Transverse colon (tissue), 4 donors: ENCODE measurements around the gene SCN5A.
A peak's percentile ranks its signal among the peaks of the same experiment; 100 is the strongest.

Source experiments
- EP300 ChIP-seq: sonication (generic); formaldehyde crosslinking; IDR thresholded peaks from one replicate; pipeline ENCODE4 v1.6.1; 2017; ENCODE audit warnings: antibody characterized with exemption, low read depth
- POLR2A ChIP-seq: fragments of 450-650 bp; IDR thresholded peaks from one replicate; pipeline ENCODE4 v1.6.1; 2016; ENCODE audit warnings: antibody characterized with exemption, mild to moderate bottlenecking, moderate library complexity
- POLR2AphosphoS5 ChIP-seq, 3 donors: sonication (generic); formaldehyde crosslinking; IDR thresholded peaks; one replicate each; pipeline ENCODE4 v1.6.1; 2016; ENCODE audit warnings: antibody characterized with exemption in 3 of 3
- TF ChIP-seq, protein P1 (sequence below), 5 experiments: fragments of 200-600 bp in 3 of 5; fragments of 450-650 bp in 2 of 5; sonication (generic) in 3 of 5; IDR thresholded peaks; 1 replicate in 2 of 5; 2 replicates in 3 of 5; pipeline ENCODE4 v1.5.1; 2016 to 2017; ENCODE audit warnings: antibody characterized with exemption in 5 of 5, inconsistent platforms in 3 of 5, mild to moderate bottlenecking in 2 of 5, moderate library complexity in 1 of 5

GRCh38 chr3:38521391-38521987 is 128.0 kb downstream of the SCN5A start:
- TF ChIP-seq, protein P1, sequence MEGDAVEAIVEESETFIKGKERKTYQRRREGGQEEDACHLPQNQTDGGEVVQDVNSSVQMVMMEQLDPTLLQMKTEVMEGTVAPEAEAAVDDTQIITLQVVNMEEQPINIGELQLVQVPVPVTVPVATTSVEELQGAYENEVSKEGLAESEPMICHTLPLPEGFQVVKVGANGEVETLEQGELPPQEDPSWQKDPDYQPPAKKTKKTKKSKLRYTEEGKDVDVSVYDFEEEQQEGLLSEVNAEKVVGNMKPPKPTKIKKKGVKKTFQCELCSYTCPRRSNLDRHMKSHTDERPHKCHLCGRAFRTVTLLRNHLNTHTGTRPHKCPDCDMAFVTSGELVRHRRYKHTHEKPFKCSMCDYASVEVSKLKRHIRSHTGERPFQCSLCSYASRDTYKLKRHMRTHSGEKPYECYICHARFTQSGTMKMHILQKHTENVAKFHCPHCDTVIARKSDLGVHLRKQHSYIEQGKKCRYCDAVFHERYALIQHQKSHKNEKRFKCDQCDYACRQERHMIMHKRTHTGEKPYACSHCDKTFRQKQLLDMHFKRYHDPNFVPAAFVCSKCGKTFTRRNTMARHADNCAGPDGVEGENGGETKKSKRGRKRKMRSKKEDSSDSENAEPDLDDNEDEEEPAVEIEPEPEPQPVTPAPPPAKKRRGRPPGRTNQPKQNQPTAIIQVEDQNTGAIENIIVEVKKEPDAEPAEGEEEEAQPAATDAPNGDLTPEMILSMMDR (IDR thresholded peaks at IDR 0.05): peak; percentile 86 to 92 (median 88)
- TF ChIP-seq EP300 (no peak), POLR2A (no peak), POLR2AphosphoS5 (IDR thresholded peaks at IDR 0.05) (no peak)
